Epithelial cell of esophagus (primary cell): ENCODE results near the gene SMARCA5.

Source experiments
- DNase-seq: peaks from one replicate; pipeline ENCODE4 v3.0.0; 2010; ENCODE audit warnings: low read depth
- H3K4me3 ChIP-seq: 2 replicates; pipeline ENCODE4 v1.5.1; 2011; ENCODE audit warnings: mild to moderate bottlenecking, low read length, control low read depth
- CTCF ChIP-seq: IDR thresholded peaks from 2 replicates; pipeline ENCODE4 v1.5.1; 2011; ENCODE audit warnings: low read depth, mild to moderate bottlenecking, low read length, control low read depth, inconsistent platforms; ENCODE audit not compliant: insufficient read depth; ENCODE audit errors: missing control alignments

SMARCA5 gene, protein sequence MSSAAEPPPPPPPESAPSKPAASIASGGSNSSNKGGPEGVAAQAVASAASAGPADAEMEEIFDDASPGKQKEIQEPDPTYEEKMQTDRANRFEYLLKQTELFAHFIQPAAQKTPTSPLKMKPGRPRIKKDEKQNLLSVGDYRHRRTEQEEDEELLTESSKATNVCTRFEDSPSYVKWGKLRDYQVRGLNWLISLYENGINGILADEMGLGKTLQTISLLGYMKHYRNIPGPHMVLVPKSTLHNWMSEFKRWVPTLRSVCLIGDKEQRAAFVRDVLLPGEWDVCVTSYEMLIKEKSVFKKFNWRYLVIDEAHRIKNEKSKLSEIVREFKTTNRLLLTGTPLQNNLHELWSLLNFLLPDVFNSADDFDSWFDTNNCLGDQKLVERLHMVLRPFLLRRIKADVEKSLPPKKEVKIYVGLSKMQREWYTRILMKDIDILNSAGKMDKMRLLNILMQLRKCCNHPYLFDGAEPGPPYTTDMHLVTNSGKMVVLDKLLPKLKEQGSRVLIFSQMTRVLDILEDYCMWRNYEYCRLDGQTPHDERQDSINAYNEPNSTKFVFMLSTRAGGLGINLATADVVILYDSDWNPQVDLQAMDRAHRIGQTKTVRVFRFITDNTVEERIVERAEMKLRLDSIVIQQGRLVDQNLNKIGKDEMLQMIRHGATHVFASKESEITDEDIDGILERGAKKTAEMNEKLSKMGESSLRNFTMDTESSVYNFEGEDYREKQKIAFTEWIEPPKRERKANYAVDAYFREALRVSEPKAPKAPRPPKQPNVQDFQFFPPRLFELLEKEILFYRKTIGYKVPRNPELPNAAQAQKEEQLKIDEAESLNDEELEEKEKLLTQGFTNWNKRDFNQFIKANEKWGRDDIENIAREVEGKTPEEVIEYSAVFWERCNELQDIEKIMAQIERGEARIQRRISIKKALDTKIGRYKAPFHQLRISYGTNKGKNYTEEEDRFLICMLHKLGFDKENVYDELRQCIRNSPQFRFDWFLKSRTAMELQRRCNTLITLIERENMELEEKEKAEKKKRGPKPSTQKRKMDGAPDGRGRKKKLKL

GRCh38 chr4:143513314-143514168 lies at the start of gene SMARCA5:
TSS of gene SMARCA5 (plus strand) at chr4:143513702. CDS start at chr4:143513925, 223 bp downstream.
- TF ChIP-seq CTCF, result no peak
- peak within 1 kb of the TSS; percentile 96 for H3K4me3 ChIP-seq
- peak; percentile 99 for DNase-seq

GRCh38 chr4:143473334-143474126 lies 40.0 kb upstream of the SMARCA5 start:
- no peak overlapping the region for H3K4me3 ChIP-seq
- TF ChIP-seq CTCF, result no peak
- DNase-seq, result no peak

- no peak for DNase-seq
- TF ChIP-seq CTCF, result no peak
- no peak overlapping the region for H3K4me3 ChIP-seq
These were observed 36.0 kb upstream of the SMARCA5 start for GRCh38 chr4:143477487-143477886.

DNA sequence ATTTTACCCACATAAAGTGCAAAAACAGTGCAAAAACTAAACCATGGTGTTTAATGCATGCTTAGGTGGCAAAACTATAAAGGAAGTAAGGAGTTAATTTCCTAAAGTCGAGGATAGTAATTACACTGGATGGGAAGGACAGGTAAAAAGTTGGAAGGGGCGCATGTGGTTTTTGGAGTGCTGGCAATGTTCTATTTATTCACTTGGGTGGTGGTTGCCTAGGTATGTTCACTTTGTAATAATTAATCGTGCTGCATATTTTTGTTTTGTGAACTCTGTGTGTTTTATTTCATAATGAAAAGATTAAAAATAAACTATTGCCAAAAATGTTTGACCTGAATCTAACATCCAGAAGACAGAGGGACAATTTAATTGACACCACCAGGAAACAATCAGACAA lies 32.1 kb upstream of the SMARCA5 start:
- no peak overlapping the region for H3K4me3 ChIP-seq
- no peak for DNase-seq
- TF ChIP-seq CTCF, result no peak

DNA sequence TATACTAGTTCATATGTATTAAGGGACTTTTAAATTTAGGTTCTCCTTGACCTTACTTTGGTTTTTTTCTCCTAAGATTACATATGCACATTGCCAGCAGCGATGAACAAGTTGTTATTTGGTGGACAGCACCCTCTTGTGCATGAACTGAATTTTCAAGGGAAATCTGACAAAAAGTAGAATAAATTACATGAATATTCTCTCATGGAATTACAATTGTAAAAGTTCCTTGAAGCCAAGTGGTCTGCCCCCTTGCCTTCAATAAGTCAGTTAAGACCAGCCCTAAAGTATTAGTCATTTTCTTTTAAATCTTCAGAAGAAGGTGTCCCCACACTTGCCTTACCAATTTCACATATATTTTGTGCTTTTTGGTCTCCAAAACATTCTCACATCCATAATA lies 30.7 kb upstream of the SMARCA5 start:
- peak; percentile 67 for TF ChIP-seq CTCF
- H3K4me3 ChIP-seq, result no peak overlapping the region
- DNase-seq, result peak; percentile 57

- peak; percentile 42 for DNase-seq
- TF ChIP-seq CTCF, result no peak
- H3K4me3 ChIP-seq, result no peak overlapping the region
These were observed 27.2 kb upstream of the SMARCA5 start for GRCh38 chr4:143486314-143486713.
